HG02610 (cell line): ENCODE results near the gene METTL16.

Experiments used
- ATAC-seq: cut with Tn5 transposase; IDR thresholded peaks from one replicate; pipeline ENCODE4 v1.9.1; 2021; ENCODE audit warnings: mild to moderate bottlenecking, moderate library complexity; ENCODE audit not compliant: unreplicated experiment

METTL16 gene

GRCh38 chr17:2385240-2386210, 126.2 kb downstream of the METTL16 start:
- no peak for ATAC-seq

- no peak for ATAC-seq
Measured at GRCh38 chr17:2384439-2385127, 127.1 kb downstream of the METTL16 start.

- ATAC-seq = no peak
Measured at GRCh38 chr17:2383628-2384167, 128.0 kb downstream of the METTL16 start.

- no peak for ATAC-seq
Measured at GRCh38 chr17:2380950-2381649, 130.6 kb downstream of the METTL16 start.

GRCh38 chr17:2380226-2380922, 131.3 kb downstream of the METTL16 start:
- no peak for ATAC-seq

- ATAC-seq = no peak
Measured at GRCh38 chr17:2379489-2380225, 132.0 kb downstream of the METTL16 start.

- no peak for ATAC-seq
Measured at GRCh38 chr17:2378905-2379304, 132.8 kb downstream of the METTL16 start.

- no peak for ATAC-seq
Measured at GRCh38 chr17:2377659-2378058, 134.0 kb downstream of the METTL16 start.

GRCh38 chr17:2376107-2376506, 135.6 kb downstream of the METTL16 start:
- ATAC-seq = no peak

- no peak for ATAC-seq
Measured at GRCh38 chr17:2375406-2375805, 136.3 kb downstream of the METTL16 start.

- ATAC-seq = no peak
Measured at GRCh38 chr17:2374549-2375285, 137.0 kb downstream of the METTL16 start.

- ATAC-seq = no peak
Measured at GRCh38 chr17:2373179-2373578, 138.5 kb downstream of the METTL16 start.

GRCh38 chr17:2372681-2373080, 139.0 kb downstream of the METTL16 start:
- no peak for ATAC-seq

GRCh38 chr17:2372180-2372579, 139.5 kb downstream of the METTL16 start:
- ATAC-seq = no peak

- no peak for ATAC-seq
Measured at GRCh38 chr17:2371183-2372130, 140.2 kb downstream of the METTL16 start.

GRCh38 chr17:2370211-2370589, 141.5 kb downstream of the METTL16 start:
- ATAC-seq = no peak

- ATAC-seq = no peak
Measured at GRCh38 chr17:2369551-2370210, 142.0 kb downstream of the METTL16 start.

- ATAC-seq = no peak
Measured at GRCh38 chr17:2369039-2369438, 142.6 kb downstream of the METTL16 start.
